GM12872 (cell line): ENCODE results near the gene HOXB3.

Experiments
- TF ChIP-seq, protein P1 (sequence below): IDR thresholded peaks from 3 replicates; pipeline ENCODE4 v1.5.1; 2011; ENCODE audit warnings: low read depth, mild to moderate bottlenecking, low read length, moderate library complexity; ENCODE audit not compliant: insufficient read depth

HOXB3 gene

DNA sequence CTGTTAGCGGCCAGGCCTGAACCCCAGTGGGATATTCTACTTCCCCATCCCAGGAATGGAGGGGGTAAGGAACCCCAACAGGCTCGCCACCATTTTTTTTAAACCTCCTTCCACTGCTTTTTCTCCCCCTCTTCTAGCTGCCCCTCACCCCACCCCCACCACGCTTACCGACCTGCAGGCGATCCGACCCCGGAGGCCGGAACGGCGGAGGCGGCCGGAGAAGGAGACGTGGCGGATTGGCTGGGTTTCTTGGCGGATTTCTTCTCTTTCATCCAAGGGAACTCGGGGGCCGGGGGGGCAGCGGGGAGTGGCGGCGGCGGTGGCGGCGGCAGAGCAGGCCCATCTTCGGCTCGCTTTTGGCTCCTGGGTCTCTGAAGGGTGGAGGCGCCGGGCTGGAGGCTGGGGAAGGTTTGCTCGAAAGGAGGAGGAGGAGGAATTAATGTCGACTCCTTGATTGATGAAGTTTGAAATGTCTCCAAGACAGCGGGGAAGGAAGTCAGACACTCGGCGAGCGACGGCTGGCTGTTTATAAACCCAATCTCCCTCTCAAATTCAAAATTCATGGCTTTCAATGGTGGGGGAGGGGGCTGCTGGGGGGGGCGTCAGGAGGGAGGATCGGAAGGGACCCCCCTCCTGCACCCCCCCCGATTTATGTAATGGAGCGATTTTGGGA lies 45.6 kb downstream of the HOXB3 start:
- TF ChIP-seq, protein P1, sequence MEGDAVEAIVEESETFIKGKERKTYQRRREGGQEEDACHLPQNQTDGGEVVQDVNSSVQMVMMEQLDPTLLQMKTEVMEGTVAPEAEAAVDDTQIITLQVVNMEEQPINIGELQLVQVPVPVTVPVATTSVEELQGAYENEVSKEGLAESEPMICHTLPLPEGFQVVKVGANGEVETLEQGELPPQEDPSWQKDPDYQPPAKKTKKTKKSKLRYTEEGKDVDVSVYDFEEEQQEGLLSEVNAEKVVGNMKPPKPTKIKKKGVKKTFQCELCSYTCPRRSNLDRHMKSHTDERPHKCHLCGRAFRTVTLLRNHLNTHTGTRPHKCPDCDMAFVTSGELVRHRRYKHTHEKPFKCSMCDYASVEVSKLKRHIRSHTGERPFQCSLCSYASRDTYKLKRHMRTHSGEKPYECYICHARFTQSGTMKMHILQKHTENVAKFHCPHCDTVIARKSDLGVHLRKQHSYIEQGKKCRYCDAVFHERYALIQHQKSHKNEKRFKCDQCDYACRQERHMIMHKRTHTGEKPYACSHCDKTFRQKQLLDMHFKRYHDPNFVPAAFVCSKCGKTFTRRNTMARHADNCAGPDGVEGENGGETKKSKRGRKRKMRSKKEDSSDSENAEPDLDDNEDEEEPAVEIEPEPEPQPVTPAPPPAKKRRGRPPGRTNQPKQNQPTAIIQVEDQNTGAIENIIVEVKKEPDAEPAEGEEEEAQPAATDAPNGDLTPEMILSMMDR = no peak

DNA sequence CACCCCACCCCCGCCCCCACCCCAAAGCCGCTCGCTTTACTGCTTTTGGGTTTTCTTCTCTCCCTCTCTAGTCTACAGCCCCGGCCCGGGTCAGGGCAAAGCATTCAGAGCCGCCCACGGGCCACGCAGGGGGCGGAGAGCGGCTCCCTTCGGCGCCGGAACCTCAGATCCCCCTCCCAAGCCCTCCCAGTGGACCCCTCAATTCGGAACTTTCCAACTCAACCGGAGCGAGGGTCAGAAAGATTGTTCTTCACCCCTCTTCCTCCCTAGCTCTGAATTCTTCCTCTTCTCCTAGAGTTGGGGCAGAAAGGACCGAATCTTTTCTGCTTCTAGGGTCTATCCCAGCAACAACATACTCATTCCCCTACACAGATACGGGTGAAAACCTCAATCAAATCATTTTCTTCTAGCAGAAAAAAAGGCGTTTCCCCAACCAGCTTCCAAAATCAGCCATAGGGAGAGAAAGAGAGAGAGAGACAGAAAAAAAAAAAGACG lies 46.1 kb downstream of the HOXB3 start:
- TF ChIP-seq, protein P1 = no peak

DNA sequence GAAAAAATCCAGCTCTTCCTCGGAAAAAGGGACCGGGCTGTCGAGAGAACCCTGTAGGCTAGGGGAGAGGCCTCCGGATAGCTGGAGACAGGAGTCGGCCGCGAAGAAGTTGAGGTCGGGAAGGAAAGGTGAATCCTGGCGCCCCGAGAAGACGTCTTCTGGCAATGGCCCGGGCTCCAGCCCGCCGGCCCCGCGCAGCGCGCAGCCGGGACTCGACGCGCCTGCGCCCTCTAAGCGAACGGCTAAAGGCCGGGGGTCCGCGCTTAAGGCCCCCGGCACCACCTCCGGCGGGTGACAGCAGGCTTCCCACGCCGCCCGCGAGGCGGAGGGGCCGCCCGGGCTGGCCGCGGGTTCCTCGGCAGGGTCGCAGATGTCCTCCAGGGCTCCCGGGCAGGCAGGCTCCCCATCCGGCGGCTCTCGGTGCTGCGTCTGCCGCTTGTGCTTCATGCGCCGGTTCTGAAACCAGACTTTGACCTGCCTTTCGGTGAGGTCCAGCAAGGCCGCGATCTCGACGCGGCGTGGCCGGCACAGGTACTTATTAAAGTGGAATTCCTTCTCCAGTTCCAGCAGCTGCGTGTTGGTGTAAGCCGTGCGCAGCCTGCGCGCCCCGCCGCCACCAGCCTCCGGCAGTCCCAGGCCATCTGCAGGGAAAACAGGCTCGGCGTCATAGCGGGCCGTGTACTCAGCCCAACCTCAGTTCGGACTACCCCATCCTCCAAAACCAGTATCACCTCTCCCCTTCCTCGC lies 46.8 kb downstream of the HOXB3 start:
- TF ChIP-seq, protein P1 = peak; percentile 39; the same call in 2 of the 3 replicates

DNA sequence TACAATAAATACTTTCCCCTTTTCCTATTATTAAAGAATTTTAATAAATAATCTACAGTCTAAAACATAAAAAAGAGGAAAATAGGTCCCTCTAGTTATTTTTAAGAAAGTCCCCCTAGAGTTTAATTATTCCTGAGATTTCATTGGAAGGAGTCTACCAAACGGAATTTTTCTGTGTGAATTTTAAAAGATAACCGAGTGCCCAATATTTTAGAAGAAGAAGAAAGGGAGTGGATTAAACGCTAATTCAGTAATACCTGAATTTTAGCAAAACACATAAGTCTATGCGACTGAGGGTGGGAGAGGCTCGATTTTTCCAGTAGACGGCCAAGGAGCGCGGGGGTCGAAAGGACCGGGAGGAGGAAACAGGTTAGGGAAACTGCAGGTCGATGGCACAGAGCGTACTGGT lies 47.3 kb downstream of the HOXB3 start:
- TF ChIP-seq, protein P1 = no peak

DNA sequence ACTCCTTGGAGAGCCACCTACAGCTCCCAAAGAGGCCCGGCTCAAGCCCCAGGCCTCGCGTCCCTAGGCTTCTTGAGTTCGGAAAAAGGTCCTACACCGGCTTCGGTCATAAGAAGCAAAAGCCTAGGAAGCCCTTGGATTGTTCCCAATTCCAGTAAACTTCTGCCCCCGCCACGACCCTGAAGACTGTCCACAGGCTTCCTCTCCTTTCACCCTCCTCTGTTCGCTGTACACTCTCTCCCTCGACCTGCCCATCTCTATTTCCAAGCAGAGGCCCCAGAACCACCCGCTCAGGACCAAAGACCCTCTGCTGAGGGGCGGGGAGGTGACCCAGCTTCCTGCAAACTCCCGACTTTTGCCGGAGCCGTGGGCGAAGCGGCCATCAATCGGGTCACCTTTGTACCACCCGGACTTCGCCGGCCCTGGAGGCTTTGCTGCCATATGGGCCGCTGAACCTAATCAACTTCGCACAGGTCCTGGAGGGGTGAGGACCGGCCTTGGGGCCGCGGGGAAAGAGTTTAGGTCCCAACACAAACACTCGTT lies 47.9 kb downstream of the HOXB3 start:
- TF ChIP-seq, protein P1 = no peak

DNA sequence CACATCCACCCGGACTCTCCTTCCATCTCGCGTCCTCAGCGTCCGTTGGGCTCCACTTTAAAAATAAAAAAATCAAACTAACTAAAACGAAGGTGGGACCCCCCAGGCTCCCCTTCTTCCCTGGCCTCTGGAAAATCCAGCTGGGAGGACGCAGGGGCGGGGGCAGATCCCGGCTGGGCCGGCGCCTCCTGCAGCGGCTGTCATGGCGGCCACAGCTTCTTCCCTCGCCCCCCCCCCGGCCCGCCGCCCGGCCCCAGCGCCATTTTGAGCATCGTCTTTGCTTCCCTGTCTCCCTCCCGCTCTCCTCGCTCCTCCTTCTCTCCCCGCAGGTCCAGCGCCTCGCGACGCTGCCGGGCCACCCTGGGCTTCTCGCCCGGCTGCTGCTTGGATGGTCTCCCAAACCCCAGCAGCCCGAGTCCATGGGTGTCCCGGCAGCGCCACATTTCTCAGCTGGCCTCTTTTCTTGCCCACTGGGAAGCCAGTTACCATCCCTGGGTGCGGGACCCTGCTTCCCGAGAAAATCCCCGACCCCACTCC lies 48.4 kb downstream of the HOXB3 start:
- TF ChIP-seq, protein P1 = no peak

DNA sequence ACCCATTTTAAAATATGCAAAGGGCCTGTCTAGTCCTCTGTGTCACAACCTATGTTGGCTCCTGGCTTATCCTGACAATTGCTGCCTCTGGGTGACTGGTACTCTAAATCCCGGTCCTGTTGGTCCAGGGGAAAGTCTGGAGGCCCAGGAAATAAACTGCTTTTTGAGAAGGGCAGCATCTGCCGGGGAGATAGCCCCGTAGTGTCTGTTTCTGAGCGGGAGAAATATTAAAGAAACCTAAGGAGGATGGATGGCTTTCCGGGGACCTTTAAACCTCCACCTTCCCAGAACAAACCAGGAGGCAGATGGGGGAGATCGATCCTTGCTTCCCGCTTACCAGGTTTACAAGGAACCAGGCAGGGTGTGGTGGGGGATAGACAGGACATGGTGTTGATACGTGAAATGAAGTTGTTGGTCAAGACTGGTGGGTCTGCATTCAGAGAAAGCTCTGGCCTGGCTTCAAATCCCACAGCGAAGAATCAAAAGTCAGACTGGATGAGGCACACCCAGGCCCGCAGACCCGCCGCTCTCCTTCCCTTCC lies 48.9 kb downstream of the HOXB3 start:
- TF ChIP-seq, protein P1 = no peak
